ENCODE data around the gene SH2D3A.
"Not testable (repeated sequence)": the region's sequence is repeated elsewhere in the genome, so short reads cannot be mapped to it uniquely, and the experiment has no call there.

The SH2D3A gene

GRCh38 chr19:6788896-6789295 is 21.7 kb upstream of the SH2D3A start:
- DNase-seq = no peak

- no peak for DNase-seq
Observed at GRCh38 chr19:6787393-6787792, 20.2 kb upstream of the SH2D3A start.

DNA sequence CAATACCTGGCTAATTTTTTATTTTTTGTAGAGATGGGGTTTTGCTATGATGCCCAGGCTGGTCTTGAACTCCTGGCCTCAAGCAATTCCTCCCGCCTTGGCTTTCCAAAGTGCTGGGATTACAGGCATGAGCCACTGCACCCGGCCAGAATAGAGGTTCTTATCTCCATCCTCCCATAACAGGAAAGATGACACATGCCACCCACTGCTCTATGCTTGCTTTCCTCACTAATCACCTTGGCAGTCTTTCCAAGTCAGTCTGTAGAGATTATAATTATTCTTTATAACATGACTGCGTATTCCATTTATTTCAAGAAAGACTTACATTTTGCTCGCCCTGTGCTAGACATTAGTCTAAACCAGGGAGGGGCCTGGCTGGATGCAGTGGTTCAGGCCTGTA is 12.0 kb upstream of the SH2D3A start:
- no peak for DNase-seq

DNA sequence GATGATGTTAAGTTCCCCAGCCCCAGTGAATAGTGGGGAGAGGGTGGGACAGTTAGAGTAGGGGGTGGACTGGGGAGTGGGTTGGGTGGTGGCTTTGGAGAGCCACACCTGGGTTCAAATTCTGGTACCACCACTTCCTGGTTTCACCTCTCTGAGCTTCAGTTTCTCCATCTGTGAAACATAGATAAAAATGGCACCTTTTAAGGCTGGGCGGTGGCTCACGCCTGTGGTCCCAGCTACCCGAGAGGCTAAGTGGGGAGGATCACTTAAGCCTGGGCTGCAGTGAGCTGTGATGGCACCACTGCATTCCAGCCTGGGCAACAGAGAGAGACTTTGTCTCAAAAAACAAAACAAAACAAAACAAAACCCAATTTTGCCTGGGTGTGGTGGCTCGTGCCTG is 11.2 kb upstream of the SH2D3A start:
- DNase-seq = no peak

- DNase-seq = no peak
Observed at GRCh38 chr19:6777434-6777833, 10.2 kb upstream of the SH2D3A start.

- DNase-seq = no peak
Observed at GRCh38 chr19:6776999-6777398, 9.8 kb upstream of the SH2D3A start.

DNA sequence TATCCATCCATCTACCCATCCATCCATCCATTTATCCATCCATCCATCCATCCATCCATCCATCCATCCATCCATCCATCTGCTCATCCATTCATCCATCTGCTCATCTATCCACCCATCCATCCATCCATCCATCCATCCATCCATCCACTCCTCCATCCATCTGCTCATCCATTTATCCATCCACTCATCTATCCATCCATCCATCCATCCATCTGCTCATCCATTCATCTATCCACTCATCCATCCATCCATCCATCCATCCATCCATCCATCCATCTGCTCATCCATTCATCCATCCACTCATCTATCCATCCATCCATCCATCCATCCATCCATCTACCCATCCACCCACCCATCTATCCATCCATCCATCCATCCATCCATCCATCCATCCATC is 8.8 kb upstream of the SH2D3A start:
- DNase-seq = not testable (repeated sequence)

DNA sequence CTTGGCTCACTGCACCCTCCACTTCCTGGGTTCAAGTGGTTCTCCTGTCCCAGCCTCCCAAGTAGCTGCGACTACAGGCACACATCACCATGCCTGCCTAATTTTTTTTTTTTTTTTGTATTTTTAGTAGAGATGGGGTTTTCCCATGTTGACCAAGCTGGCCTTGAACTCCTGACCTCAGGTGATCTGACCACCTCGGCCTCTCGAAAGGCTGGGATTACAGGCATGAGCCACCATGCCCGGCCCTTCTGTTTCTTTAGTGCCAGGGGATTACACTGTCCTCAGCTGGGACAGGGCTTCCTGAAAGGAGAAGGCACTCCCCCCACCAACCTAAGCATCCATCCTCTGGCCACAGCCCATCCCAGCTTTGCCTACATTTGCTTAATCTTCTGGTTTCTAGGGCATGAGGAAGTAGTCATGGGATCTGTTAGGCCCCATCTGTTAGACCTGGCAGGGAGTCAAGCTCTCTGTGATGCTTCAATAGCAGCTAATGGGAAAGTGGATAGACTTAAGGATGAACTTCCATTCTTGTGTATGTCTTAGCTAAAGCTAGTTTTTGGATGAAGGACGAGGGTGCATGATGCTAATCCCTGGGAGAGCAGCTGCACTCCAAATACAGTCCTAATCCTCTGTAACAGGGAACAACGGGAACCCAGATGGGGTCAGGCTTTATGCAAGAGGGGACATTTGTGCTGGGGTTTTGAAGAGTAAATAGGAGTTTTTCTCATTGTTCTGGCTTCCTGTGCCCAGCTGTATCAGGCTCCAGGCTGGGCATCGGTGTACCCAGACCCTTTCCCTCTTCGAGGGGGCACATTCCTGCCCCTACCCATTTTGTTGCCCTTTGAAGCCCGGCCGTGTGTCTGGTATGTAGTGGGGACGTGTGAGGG is 7.8 kb upstream of the SH2D3A start:
- DNase-seq = no peak

- DNase-seq = no peak
Observed at GRCh38 chr19:6773323-6773931, 6.2 kb upstream of the SH2D3A start.

- DNase-seq = no peak
Observed at GRCh38 chr19:6772866-6773322, 5.7 kb upstream of the SH2D3A start.

DNA sequence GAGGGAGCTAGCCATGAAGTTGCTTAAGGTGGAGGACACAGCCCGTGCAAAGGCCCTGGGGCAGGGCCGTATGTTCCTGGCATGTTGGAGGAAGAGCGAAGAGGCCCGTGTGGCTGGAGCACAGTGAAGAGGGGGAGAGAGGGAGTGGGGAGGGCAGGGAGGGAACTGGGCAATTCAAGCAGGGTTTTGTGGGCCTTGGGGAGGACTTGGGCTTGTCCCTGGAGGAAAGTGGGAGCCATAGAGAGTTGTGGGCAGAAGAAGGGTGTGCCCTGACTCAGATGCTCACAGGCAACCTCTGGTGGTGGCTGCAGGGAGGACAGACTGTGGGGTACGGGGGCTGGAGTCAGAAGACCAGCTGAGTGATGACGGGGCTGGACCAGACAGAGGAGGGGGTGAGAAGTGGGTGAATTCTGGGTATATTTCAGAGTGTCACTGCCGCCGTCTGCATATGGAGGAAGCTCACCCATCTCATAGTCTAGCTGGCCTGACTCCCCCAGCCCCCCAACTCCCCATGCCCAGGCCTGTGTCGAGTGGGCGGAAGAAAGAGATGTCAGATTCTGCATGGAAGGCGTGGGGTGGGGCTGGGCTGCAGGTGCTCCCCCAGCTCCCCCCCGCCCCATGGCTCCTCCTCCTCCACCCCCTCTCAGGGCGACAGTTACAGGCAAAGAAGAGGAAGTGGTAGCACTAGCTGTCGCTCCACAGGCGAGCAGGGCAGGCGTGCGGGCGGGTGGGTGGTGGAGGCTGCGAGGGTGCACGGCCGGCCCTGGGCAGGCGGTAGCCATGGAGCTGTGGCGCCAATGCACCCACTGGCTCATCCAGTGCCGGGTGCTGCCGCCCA is 5.0 kb upstream of the SH2D3A start, which contains the start of gene VAV1:
Gene VAV1, plus strand, starts transcription at position 681 of the 838 bp plus-strand sequence. Its CDS starts 100 bp downstream, at position 781.
- DNase-seq = no peak

DNA sequence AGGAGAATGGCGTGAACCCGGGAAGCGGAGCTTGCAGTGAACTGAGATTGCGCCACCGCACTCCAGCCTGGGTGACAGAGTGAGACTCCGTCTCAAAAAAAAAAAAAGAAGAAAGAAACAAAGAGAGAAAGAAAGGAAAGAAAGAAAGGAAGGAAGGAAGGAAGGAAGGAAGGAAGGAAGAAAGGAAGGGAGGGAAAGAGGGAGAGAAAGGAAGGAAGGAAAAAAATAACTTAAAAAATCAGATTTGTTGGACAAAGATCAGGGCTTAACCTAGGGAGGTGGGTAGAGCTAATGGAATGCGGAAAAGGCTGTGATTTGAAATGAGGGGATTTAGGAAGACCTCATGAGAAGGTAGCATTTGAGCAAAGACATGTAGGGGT is 4.4 kb upstream of the SH2D3A start:
- DNase-seq = not testable (repeated sequence)

- peak; percentile 6 for DNase-seq
Observed at GRCh38 chr19:6769006-6769619, 1.9 kb upstream of the SH2D3A start.

DNA sequence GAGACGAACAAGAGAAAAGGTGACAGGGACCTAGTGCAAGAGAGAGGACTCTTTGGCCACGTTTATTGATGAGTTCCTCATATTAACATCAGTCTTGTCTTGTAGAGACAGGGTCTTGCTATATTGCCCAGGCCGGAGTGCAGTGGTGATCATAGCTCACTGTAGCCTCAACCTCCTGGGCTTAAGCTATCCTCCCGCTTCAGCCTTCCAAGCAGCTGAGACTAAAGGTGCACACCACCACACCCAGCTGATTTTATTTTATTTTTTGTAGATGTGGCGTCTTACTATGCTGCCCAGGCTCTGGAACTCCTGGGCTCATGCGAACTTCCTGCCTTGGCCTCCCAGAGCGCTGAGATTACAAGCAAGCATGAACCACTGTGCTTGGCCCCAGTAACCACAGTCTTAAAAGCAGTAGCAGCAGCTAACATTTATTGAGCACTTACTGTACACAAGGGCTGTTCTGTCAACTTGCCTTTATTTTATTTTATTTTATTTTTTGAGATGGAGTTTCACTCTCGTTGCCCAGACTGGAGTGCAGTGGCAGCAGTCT is 1.1 kb upstream of the SH2D3A start:
- DNase-seq = no peak

DNA sequence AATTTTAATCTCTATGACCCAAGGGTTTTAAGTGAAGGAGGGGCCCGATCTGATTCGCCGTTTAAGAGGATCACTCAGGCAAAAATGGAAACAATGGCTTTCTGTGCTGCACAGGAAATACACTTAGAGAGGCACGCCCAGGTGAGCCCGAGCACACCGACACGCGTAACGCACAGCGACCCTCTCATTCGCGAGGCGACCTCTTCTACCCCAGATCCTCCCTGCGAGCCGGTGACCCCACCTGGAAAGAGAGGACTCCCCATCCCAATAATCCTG is 216 bp downstream of the SH2D3A start:
- DNase-seq = no peak

- DNase-seq = no peak
Observed at GRCh38 chr19:6766357-6767080, 716 bp downstream of the SH2D3A start.

- no peak for DNase-seq
Observed at GRCh38 chr19:6765738-6766356, 1.4 kb downstream of the SH2D3A start.

DNA sequence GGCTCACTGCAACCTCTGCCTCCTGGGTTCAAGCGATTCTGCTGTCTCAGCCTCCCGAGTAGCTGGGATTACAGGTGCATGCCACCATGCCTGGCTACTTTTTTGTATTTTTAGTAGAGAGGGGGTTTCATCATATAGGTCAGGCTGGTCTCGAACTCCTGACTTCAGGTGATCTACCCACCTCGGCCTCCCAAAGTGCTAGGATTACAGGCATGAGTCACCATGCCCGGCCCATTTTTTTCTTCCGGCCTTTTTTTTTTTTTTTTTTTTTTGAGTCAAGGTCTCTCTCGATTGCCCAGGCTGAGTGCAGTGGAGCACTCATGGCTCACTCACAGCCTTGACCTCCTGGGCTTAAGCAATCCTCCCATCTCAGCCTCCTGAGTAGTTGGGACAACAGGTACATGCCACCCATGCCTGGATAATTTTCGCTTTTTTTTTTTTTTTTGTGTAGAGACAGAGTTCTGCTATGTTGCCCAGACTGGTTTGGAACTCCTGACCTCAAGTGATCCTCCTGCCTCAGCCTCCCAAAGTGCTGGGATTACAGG is 4.9 kb downstream of the SH2D3A start:
- not testable (repeated sequence) for DNase-seq

DNA sequence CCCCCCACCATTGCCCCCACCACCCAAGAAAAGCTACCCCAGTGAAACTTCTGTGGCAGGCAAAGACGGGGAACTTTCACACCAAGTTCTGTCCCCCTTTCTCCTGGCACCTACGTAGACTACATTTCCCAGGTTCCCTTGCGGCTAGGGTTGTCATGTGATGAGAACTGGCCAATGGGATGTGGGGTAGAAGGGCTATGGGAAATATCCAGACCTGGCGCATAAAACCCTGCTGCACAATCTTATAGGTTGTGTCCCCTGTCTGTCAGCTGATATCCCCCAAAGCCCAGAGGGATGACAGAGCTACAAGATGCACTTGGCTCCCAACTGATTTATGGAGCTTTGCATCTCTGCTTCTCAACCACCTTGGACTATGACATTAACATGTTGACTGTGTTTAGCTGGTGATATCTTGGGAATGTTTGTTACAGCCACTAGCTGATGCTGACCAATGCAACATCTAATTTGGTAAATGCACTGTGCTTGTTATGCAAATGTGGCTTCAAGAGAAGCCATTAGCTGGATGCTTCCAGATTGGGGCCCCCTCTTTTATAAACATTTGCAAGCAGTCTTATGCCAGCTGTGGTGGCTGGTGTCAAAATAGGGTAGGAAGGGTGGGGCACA is 6.1 kb downstream of the SH2D3A start:
- DNase-seq = no peak

- no peak for DNase-seq
Observed at GRCh38 chr19:6760606-6761005, 6.6 kb downstream of the SH2D3A start.
